Uterus (tissue), 4 donors: ENCODE measurements around the gene ZNF786. TPM values are rescaled to one million over a fixed set of nuclear protein-coding genes. Genes with fewer than 3 reads are reported as not detected.
"Not testable (repeated sequence)": the region's sequence is repeated elsewhere in the genome, so short reads cannot be mapped to it uniquely, and the experiment has no call there.

Experiments
- DNase-seq, 2 donors: peaks; one replicate each; pipeline ENCODE4 v3.0.0-alpha.2; 2019 to 2020
- H3K27ac ChIP-seq, 2 donors: fragments of 200-600 bp; sonication (generic); 1 replicate in 1 of 2; 2 replicates in 1 of 2; pipeline ENCODE4 v1.5.1; 2016 to 2018
- H3K27me3 ChIP-seq, 2 donors: fragments of 200-600 bp; sonication (generic); one replicate each; pipeline ENCODE4 v1.5.1; 2018 to 2019; ENCODE audit warnings: control low read depth in 1 of 2
- H3K36me3 ChIP-seq, 2 donors: fragments of 200-600 bp; sonication (generic); one replicate each; pipeline ENCODE4 v1.5.1; 2019; ENCODE audit warnings: control low read depth in 1 of 2
- H3K4me1 ChIP-seq, 2 donors: fragments of 200-600 bp; sonication (generic); one replicate each; pipeline ENCODE4 v1.5.1; 2018 to 2019; ENCODE audit warnings: control low read depth in 1 of 2
- H3K4me3 ChIP-seq, 2 donors: fragments of 200-600 bp; sonication (generic); 1 replicate in 1 of 2; 2 replicates in 1 of 2; pipeline ENCODE4 v1.5.1; 2018 to 2019; ENCODE audit warnings: mild to moderate bottlenecking in 1 of 2
- H3K9me3 ChIP-seq, 2 donors: fragments of 200-600 bp; sonication (generic); one replicate each; pipeline ENCODE4 v1.5.1; 2019; ENCODE audit warnings: control low read depth in 1 of 2
- POLR2A ChIP-seq, 2 donors: fragments of 450-650 bp; IDR thresholded peaks; one replicate each; pipeline ENCODE4 v1.6.1; 2016; ENCODE audit warnings: antibody characterized with exemption in 2 of 2, mild to moderate bottlenecking in 1 of 2, moderate library complexity in 1 of 2
- intact Hi-C: fragments of 100-400 bp; cut with DNase I; formaldehyde crosslinking; loops from one replicate; pipeline ENCODE4 v1.15.1; 2023; ENCODE audit warnings: low total_unique reads
- total RNA-seq, 4 donors: library from RNA; depleted of rRNA in 3 of 4; stranded (reverse); fragments of >200 nt in 3 of 4; gene quantifications; one replicate each; pipeline versions ENCODE4 v1.1.0 to v1.2.4, GENCODE V29; 2014 to 2023
- TF ChIP-seq, protein P1 (sequence below), 4 experiments: fragments of 200-600 bp in 2 of 4; fragments of 450-650 bp in 2 of 4; sonication (generic) in 2 of 4; IDR thresholded peaks; one replicate each; pipeline ENCODE4 v1.5.1; 2016 to 2019; ENCODE audit warnings: antibody characterized with exemption in 4 of 4, mild to moderate bottlenecking in 2 of 4, moderate library complexity in 1 of 4
- donor health status: DM: yes; HTN: yes; CAD: no.

ZNF786 gene
- total RNA-seq, 4 donors from 2014 or later = 3.6 to 13.7 (median 9.7) TPM

GRCh38 chr7:149048805-149049204 lies 41.7 kb downstream of the ZNF786 start:
- no peak for TF ChIP-seq POLR2A (IDR thresholded peaks at IDR 0.05)
- TF ChIP-seq, protein P1, sequence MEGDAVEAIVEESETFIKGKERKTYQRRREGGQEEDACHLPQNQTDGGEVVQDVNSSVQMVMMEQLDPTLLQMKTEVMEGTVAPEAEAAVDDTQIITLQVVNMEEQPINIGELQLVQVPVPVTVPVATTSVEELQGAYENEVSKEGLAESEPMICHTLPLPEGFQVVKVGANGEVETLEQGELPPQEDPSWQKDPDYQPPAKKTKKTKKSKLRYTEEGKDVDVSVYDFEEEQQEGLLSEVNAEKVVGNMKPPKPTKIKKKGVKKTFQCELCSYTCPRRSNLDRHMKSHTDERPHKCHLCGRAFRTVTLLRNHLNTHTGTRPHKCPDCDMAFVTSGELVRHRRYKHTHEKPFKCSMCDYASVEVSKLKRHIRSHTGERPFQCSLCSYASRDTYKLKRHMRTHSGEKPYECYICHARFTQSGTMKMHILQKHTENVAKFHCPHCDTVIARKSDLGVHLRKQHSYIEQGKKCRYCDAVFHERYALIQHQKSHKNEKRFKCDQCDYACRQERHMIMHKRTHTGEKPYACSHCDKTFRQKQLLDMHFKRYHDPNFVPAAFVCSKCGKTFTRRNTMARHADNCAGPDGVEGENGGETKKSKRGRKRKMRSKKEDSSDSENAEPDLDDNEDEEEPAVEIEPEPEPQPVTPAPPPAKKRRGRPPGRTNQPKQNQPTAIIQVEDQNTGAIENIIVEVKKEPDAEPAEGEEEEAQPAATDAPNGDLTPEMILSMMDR (IDR thresholded peaks at IDR 0.05) = no peak
- intact Hi-C loops = no loop called here
- H3K4me1 ChIP-seq = no peaks in the 10 kb centered on the region
- no peak for DNase-seq
- no peaks in the 10 kb centered on the region for H3K9me3 ChIP-seq
- H3K4me3 ChIP-seq = no peak overlapping the region
- H3K36me3 ChIP-seq = no peaks in the 10 kb centered on the region
- H3K27ac ChIP-seq = no peak overlapping the region
- no peaks in the 10 kb centered on the region for H3K27me3 ChIP-seq

DNA sequence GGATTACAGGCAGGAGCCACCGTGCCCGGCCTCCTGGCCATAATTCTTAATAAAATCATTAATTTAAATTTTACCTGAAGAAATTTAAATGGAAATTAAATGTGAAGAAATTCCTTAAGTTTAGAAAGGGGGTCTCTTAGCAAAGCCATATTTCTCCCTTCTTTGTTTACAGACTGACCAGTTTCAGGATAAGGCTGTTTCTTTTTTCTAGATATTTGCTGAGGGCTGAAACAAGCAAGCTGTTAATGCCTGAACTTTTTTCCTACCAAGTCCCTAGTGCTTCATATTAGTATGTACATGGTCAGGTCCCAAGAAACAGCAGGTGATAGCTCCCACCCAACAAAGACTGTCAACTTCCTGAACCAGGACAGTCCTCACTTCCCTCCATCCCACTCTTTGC lies 44.1 kb downstream of the ZNF786 start:
- Histone ChIP-seq H3K27me3 (no peaks in the 10 kb centered on the region), H3K4me3 (no peak overlapping the region), H3K9me3 (no peaks in the 10 kb centered on the region), H3K27ac (no peak overlapping the region), H3K36me3 (no peaks in the 10 kb centered on the region), H3K4me1 (no peaks in the 10 kb centered on the region)
- intact Hi-C loops = no loop called here
- TF ChIP-seq POLR2A (IDR thresholded peaks at IDR 0.05) = no peak
- TF ChIP-seq, protein P1 (IDR thresholded peaks at IDR 0.05) = no peak
- no peak for DNase-seq

- intact Hi-C loops = no loop called here
- H3K27me3 ChIP-seq = no peaks in the 10 kb centered on the region
- H3K27ac ChIP-seq = no peak overlapping the region
- no peak for DNase-seq
- no peaks in the 10 kb centered on the region for H3K9me3 ChIP-seq
- no peak overlapping the region for H3K4me3 ChIP-seq
- H3K36me3 ChIP-seq = no peaks in the 10 kb centered on the region
- no peaks in the 10 kb centered on the region for H3K4me1 ChIP-seq
- TF ChIP-seq POLR2A (IDR thresholded peaks at IDR 0.05) = no peak
- TF ChIP-seq, protein P1 (IDR thresholded peaks at IDR 0.05) = no peak
Measured at GRCh38 chr7:149043936-149044335, 46.6 kb downstream of the ZNF786 start.

GRCh38 chr7:149041350-149041749 lies 49.2 kb downstream of the ZNF786 start:
- no peak for TF ChIP-seq POLR2A (IDR thresholded peaks at IDR 0.05)
- TF ChIP-seq, protein P1 (IDR thresholded peaks at IDR 0.05) = no peak
- H3K36me3 ChIP-seq = no peaks in the 10 kb centered on the region
- no peaks in the 10 kb centered on the region for H3K9me3 ChIP-seq
- DNase-seq = no peak
- intact Hi-C loops = no loop called here
- no peaks in the 10 kb centered on the region for H3K27me3 ChIP-seq
- no peak overlapping the region for H3K27ac ChIP-seq
- no peak overlapping the region for H3K4me3 ChIP-seq
- H3K4me1 ChIP-seq = no peaks in the 10 kb centered on the region

DNA sequence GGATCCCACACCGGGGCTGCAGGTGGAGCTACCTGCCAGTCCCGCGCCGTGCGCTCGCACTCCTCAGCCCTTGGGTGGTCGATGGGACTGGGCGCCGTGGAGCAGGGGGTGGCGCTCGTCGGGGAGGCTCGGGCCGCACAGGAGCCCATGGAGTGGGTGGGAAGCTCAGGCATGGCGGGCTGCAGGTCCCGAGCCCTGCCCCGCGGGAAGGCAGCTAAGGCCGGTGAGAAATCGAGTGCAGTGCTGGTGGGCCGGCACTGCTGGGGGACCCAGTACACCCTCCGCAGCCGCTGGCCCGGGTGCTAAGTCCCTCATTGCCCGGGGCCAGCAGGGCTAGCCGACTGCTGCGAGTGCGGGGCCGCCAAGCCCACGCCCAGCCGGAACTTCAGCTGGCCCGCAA lies 51.9 kb downstream of the ZNF786 start:
- H3K36me3 ChIP-seq, H3K4me1 ChIP-seq, intact Hi-C loops, DNase-seq, H3K27me3 ChIP-seq, H3K4me3 ChIP-seq, H3K27ac ChIP-seq, H3K9me3 ChIP-seq: not testable (repeated sequence)

GRCh38 chr7:149036676-149037075 lies 53.8 kb downstream of the ZNF786 start:
- no peak for DNase-seq
- Histone ChIP-seq H3K4me3 (no peak overlapping the region), H3K27me3 (no peaks in the 10 kb centered on the region), H3K27ac (no peak overlapping the region), H3K4me1 (no peaks in the 10 kb centered on the region), H3K36me3 (no peaks in the 10 kb centered on the region), H3K9me3 (no peaks in the 10 kb centered on the region)
- no peak for TF ChIP-seq POLR2A (IDR thresholded peaks at IDR 0.05)
- TF ChIP-seq, protein P1 (IDR thresholded peaks at IDR 0.05) = no peak
- intact Hi-C loops = no loop called here
